ENCODE measurements around the gene TTC9.

The TTC9 gene

DNA sequence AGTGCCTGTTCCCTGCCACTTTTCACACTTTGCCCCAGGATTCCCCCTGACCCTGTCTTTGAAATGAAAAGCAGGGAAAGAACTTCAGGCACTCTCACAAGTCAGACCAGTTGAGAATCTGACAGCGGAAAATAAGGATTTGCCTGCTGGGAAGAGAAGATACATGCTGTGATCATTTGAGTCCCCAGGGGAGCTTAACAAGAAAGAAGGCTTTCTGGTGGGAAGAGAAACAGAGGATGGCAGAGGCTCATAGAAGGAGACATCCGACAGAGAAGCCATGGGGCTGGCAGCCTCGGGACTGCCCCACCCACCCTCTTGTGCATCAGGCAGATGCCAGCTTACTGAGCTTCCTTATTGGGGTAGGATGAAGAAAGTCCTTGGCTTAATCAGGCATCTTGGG, 11.9 kb downstream of the TTC9 start:
- DNase-seq (ENCODE audit: low spot score in 2 of 2), result no peak
- no peaks in the 10 kb centered on the region; the same call in 1 of the 2 replicates for H3K4me1 ChIP-seq
- H3K9me3 ChIP-seq, result no peaks in the 10 kb centered on the region
- H3K4me3 ChIP-seq, result no peak overlapping the region
- no peaks in the 10 kb centered on the region; the same call in 1 of the 2 replicates for H3K36me3 ChIP-seq (replicated peaks)
- in situ Hi-C loops (cut with MboI; ENCODE audit: low sequenced_read_pairs), result no loop called here
- no peaks in the 10 kb centered on the region for H3K27me3 ChIP-seq (ENCODE audit: low read depth)

DNA sequence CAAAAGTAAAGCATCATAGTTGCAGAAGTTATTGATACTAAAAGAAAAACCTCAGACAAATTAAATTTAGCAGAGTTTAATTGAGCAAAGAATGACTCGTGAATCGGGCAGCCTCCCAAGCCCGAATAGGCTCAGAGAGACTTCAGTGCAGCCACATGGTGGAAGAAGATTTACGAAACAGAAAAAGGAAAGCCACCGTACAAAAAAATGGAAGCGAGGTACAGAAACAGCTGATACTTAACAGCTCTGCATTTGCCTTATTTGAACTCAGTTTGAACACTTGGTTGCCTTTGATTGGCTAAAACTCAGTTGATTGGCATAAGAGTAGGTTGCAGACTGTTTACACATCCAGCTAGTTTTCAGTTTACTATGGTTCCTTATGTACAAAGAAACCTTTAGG, 12.9 kb downstream of the TTC9 start:
- Histone ChIP-seq H3K9me3 (no peaks in the 10 kb centered on the region), H3K4me1 (no peaks in the 10 kb centered on the region), H3K36me3 (replicated peaks) (no peaks in the 10 kb centered on the region), H3K4me3 (no peak overlapping the region), H3K27me3 (ENCODE audit: low read depth) (no peaks in the 10 kb centered on the region)
- in situ Hi-C loops (cut with MboI; ENCODE audit: low sequenced_read_pairs), result no loop called here
- no peak for DNase-seq (ENCODE audit: low spot score in 2 of 2)

DNA sequence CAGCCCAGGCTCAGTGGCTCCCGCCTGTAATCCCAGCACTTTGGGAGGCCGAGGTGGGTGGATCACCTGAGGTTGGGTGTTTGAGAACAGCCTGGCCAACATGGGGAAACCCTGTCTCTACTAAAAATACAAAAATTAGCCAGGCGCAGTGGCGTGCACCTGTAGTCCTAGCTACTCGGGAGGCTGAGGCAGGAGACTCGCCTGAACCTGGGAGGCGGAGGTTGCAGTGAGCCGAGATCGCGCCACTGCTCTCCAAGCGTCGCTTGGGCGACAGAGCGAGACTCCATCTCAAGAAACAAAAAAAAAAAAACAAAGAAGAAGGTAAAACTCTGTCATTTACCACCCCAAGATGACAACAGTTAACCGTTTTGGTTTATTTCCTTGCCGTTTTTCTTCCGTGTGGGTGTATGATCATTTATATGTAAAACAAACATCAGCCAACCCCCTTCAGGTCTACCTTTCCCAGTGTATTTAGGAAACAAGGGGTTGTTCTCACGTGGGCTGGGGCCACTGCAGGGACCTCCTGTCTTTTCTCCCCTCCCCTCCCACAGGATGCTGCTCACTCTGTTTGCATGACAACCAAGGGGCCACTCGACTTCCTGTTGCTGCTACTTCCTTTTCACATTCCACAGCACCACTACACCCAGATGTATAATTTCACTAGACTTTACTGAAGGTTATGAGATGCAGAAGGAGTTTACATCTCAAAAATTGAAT, 13.6 kb downstream of the TTC9 start:
- Histone ChIP-seq H3K4me3 (no peak overlapping the region), H3K9me3 (no peaks in the 10 kb centered on the region), H3K27me3 (ENCODE audit: low read depth) (no peaks in the 10 kb centered on the region), H3K4me1 (no peaks in the 10 kb centered on the region), H3K36me3 (replicated peaks) (no peaks in the 10 kb centered on the region)
- no peak for DNase-seq (ENCODE audit: low spot score in 2 of 2)
- in situ Hi-C loops (cut with MboI; ENCODE audit: low sequenced_read_pairs), result no loop called here

- no peak for DNase-seq (ENCODE audit: low spot score in 2 of 2)
- in situ Hi-C loops (cut with MboI; ENCODE audit: low sequenced_read_pairs), result no loop called here
- Histone ChIP-seq H3K4me3 (no peak overlapping the region), H3K9me3 (no peaks in the 10 kb centered on the region), H3K4me1 (no peaks in the 10 kb centered on the region), H3K36me3 (replicated peaks) (no peaks in the 10 kb centered on the region), H3K27me3 (ENCODE audit: low read depth) (no peaks in the 10 kb centered on the region)
Observed at GRCh38 chr14:70658899-70659298, 17.2 kb downstream of the TTC9 start.

GRCh38 chr14:70660967-70661893, 19.5 kb downstream of the TTC9 start:
- DNase-seq (ENCODE audit: low spot score in 2 of 2), result no peak
- no peaks in the 10 kb centered on the region for H3K9me3 ChIP-seq
- H3K4me3 ChIP-seq, result no peak overlapping the region
- in situ Hi-C loops (cut with MboI; ENCODE audit: low sequenced_read_pairs), result no loop called here
- H3K36me3 ChIP-seq (replicated peaks), result no peaks in the 10 kb centered on the region
- peaks cover 6% of the 10 kb centered on the region; the same call in 1 of the 2 replicates for H3K4me1 ChIP-seq
- no peaks in the 10 kb centered on the region for H3K27me3 ChIP-seq (ENCODE audit: low read depth)

DNA sequence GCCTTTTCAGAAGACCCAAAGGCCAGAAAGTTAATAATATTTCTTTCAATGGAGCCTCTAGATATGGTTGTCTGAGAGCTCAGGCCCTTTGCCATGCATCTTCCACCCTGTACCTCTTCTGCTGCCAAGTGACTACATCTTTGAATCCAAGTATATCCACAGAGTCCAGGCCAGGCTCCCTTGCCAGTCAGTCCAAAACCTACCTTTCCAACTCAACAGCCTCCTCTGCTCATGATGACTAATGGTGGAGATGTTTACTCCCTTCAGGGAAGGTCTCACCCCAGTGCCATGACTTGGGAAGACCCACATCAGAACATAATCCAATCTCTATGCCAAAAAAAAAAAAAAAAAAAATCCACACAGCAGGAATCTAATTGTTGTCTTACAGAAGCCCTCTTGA, 20.4 kb downstream of the TTC9 start:
- in situ Hi-C loops (cut with MboI; ENCODE audit: low sequenced_read_pairs), result no loop called here
- Histone ChIP-seq H3K4me3 (no peak overlapping the region), H3K36me3 (replicated peaks) (no peaks in the 10 kb centered on the region), H3K4me1 (peaks cover 10% of the 10 kb centered on the region; the same call in 1 of the 2 replicates), H3K9me3 (no peaks in the 10 kb centered on the region), H3K27me3 (ENCODE audit: low read depth) (no peaks in the 10 kb centered on the region)
- DNase-seq (ENCODE audit: low spot score in 2 of 2), result no peak

- DNase-seq (ENCODE audit: low spot score in 2 of 2), result no peak
- H3K4me1 ChIP-seq, result peaks cover 10% of the 10 kb centered on the region; the same call in 1 of the 2 replicates
- no peak overlapping the region for H3K4me3 ChIP-seq
- H3K27me3 ChIP-seq (ENCODE audit: low read depth), result no peaks in the 10 kb centered on the region
- H3K36me3 ChIP-seq (replicated peaks), result no peaks in the 10 kb centered on the region
- in situ Hi-C loops (cut with MboI; ENCODE audit: low sequenced_read_pairs), result no loop called here
- H3K9me3 ChIP-seq, result no peaks in the 10 kb centered on the region
Observed at GRCh38 chr14:70662816-70663215, 21.1 kb downstream of the TTC9 start.

GRCh38 chr14:70663707-70664179, 22.0 kb downstream of the TTC9 start:
- H3K36me3 ChIP-seq (replicated peaks), result no peaks in the 10 kb centered on the region
- H3K4me3 ChIP-seq, result no peak overlapping the region
- DNase-seq (ENCODE audit: low spot score in 2 of 2), result no peak
- no peaks in the 10 kb centered on the region for H3K27me3 ChIP-seq (ENCODE audit: low read depth)
- in situ Hi-C loops (cut with MboI; ENCODE audit: low sequenced_read_pairs), result no loop called here
- H3K4me1 ChIP-seq, result peaks cover 10% of the 10 kb centered on the region; the same call in 1 of the 2 replicates
- no peaks in the 10 kb centered on the region for H3K9me3 ChIP-seq

DNA sequence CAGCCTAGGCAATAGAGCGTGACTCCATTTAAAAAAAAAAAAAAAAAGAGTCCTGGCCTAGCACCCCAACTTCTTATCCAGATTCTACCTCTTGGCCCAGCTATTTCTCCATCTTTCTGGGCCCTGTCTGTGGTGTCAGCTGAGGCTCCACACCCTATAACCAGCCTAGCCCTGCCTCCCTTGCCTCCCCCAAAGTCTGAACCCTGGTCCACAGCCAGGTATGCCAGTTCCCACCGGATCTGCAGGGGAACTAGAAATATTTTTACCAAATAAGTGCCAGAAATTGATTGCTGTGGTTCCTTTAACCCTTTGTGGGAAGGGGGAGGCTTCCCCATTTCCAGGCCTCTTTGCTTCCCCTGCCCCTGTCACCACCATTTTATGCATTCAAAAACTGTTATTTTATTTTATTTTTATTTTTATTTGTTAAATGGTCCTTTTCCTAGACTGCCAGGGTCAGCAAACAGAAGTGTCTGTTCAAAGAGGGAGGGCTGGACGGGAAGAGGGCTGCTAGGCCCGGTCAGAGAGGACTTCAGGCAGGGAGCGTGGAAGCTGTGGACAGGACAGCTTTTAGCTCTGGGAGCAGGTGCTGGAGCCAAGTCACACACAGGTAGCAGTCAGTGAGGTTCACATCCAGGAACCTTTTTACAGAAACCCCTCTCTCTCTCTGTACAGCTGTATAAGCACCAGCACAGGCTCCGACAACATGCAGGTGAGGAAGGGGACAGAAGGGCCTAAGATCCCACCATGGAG, 23.2 kb downstream of the TTC9 start:
- Histone ChIP-seq H3K27me3 (ENCODE audit: low read depth) (no peaks in the 10 kb centered on the region), H3K9me3 (no peaks in the 10 kb centered on the region), H3K36me3 (replicated peaks) (no peaks in the 10 kb centered on the region), H3K4me3 (no peak overlapping the region), H3K4me1 (peaks cover 10% of the 10 kb centered on the region; the same call in 1 of the 2 replicates)
- in situ Hi-C loops (cut with MboI; ENCODE audit: low sequenced_read_pairs), result no loop called here
- no peak for DNase-seq (ENCODE audit: low spot score in 2 of 2)

GRCh38 chr14:70665448-70666360, 24.0 kb downstream of the TTC9 start:
- H3K4me3 ChIP-seq, result no peak overlapping the region
- no peaks in the 10 kb centered on the region for H3K27me3 ChIP-seq (ENCODE audit: low read depth)
- peaks cover 10% of the 10 kb centered on the region; the same call in 1 of the 2 replicates for H3K4me1 ChIP-seq
- H3K36me3 ChIP-seq (replicated peaks), result no peaks in the 10 kb centered on the region
- no peaks in the 10 kb centered on the region for H3K9me3 ChIP-seq
- in situ Hi-C loops (cut with MboI; ENCODE audit: low sequenced_read_pairs), result no loop called here
- peak; percentile 3 to 19 for DNase-seq (ENCODE audit: low spot score in 2 of 2)

- no peak overlapping the region for H3K4me3 ChIP-seq
- peaks cover 10% of the 10 kb centered on the region; the same call in 1 of the 2 replicates for H3K4me1 ChIP-seq
- in situ Hi-C loops (cut with MboI; ENCODE audit: low sequenced_read_pairs), result no loop called here
- DNase-seq (ENCODE audit: low spot score in 2 of 2), result peak in 1 of 2 experiments; percentile 34
- no peaks in the 10 kb centered on the region for H3K9me3 ChIP-seq
- H3K36me3 ChIP-seq (replicated peaks), result no peaks in the 10 kb centered on the region
- H3K27me3 ChIP-seq (ENCODE audit: low read depth), result no peaks in the 10 kb centered on the region
Observed at GRCh38 chr14:70666361-70666686, 24.6 kb downstream of the TTC9 start.

- H3K36me3 ChIP-seq (replicated peaks), result no peaks in the 10 kb centered on the region
- DNase-seq (ENCODE audit: low spot score in 2 of 2), result no peak
- H3K9me3 ChIP-seq, result no peaks in the 10 kb centered on the region
- no peaks in the 10 kb centered on the region for H3K27me3 ChIP-seq (ENCODE audit: low read depth)
- no peak overlapping the region for H3K4me3 ChIP-seq
- peaks cover 5% of the 10 kb centered on the region; the same call in 1 of the 2 replicates for H3K4me1 ChIP-seq
- in situ Hi-C loops (cut with MboI; ENCODE audit: low sequenced_read_pairs), result no loop called here
Observed at GRCh38 chr14:70670992-70671651, 29.4 kb downstream of the TTC9 start.

All from HAP-1 (cell line).